PC-9 (cell line): ENCODE measurements around the gene SSX7.

Experiments
- EZH2 ChIP-seq: fragments of 200-600 bp; sonication (generic); IDR thresholded peaks from 2 replicates; pipeline ENCODE4 v1.8.0; 2017; ENCODE audit warnings: antibody characterized with exemption, low read depth
- TF ChIP-seq, protein P1 (sequence below): fragments of 200-600 bp; sonication (generic); conservative IDR thresholded peaks from 2 replicates; pipeline ENCODE4 v1.6.1; 2017; ENCODE audit warnings: mixed run types, antibody characterized with exemption, mild to moderate bottlenecking, moderate library complexity

DNA sequence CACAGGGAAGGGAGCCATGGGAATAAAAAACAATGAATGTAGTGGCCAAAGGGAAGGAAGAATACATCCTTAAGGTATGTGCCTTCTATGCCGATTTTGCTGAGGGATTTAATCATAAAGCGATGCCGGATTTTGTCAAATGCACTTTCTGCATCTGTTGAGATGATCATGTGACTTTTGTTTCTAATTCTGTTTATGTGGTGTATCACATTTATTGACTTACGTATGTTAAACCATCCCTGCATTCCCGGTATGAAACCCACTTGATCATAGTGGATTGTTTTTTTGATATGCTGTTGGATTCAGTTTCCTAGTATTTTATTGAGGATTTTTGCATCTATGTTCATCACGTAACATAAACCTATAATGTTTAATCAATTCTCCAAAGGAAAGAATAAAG is 60.0 kb downstream of the SSX7 start:
- TF ChIP-seq, protein P1, sequence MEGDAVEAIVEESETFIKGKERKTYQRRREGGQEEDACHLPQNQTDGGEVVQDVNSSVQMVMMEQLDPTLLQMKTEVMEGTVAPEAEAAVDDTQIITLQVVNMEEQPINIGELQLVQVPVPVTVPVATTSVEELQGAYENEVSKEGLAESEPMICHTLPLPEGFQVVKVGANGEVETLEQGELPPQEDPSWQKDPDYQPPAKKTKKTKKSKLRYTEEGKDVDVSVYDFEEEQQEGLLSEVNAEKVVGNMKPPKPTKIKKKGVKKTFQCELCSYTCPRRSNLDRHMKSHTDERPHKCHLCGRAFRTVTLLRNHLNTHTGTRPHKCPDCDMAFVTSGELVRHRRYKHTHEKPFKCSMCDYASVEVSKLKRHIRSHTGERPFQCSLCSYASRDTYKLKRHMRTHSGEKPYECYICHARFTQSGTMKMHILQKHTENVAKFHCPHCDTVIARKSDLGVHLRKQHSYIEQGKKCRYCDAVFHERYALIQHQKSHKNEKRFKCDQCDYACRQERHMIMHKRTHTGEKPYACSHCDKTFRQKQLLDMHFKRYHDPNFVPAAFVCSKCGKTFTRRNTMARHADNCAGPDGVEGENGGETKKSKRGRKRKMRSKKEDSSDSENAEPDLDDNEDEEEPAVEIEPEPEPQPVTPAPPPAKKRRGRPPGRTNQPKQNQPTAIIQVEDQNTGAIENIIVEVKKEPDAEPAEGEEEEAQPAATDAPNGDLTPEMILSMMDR: no peak
- no peak for TF ChIP-seq EZH2
